T-helper 2 cell treated with Interferon-gamma antibody and Interleukin-4, amounts not matched to agents 100 ng/mL and 5 ng/mL, for 36 hours (primary cell): ENCODE measurements around the gene GRM4. TPM values are rescaled to one million over a fixed set of nuclear protein-coding genes. Genes with fewer than 3 reads are reported as not detected.

Experiments used
- intact Hi-C: fragments of 100-400 bp; cut with micrococcal nuclease; formaldehyde crosslinking; loops from one replicate; pipeline ENCODE4 v1.15.1; 2023
- total RNA-seq: library from RNA; stranded (reverse); gene quantifications from 2 replicates; pipeline ENCODE4 v1.2.3, GENCODE V29; 2022

Gene GRM4
- total RNA-seq, 1 donor from 2014 or later: not detected

GRCh38 chr6:34110610-34111009 is 35.3 kb downstream of the GRM4 start:
- intact Hi-C loops: no loop called here

DNA sequence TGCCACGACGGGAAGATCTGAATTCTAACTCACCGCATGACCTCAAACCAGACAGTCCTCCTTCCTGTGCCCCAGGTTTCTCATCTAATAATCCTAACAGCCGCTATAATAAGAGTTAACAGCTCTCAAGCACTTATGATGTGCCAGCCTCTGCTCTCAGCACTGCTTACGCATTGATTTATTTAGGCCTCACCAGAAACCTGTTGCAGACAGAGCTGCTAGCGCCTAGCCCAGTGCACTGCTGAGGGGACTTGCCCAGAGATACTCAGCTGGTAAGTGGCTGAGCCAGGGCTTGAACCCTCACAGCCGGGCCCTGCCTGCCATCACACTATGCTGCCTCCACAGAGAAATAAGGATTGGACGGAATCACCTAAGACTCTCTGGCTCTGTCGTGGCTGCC is 37.7 kb downstream of the GRM4 start:
- intact Hi-C loops: no loop called here

DNA sequence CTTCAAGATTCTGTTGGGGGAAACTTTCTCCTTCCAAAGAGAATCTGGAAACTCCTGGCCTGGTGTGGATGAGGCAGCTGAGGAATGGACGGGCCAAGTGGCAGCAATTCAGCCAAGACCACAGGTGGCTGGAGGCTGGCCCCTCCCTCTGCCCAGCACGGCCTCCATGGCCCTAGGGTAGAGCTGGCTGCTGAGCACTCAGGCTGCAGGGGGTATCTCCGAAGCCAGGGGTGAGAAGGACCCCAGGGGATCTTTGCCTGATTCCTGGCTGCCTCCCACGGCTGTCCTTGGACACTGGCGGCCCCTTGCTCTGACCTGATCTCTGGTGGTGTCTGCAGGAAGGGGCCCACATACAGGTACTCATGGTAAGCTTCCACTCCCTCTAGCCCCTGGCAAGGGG is 39.0 kb downstream of the GRM4 start:
- intact Hi-C loops: no loop called here

GRCh38 chr6:34106421-34106820 is 39.5 kb downstream of the GRM4 start:
- intact Hi-C loops: no loop called here

- intact Hi-C loops: no loop called here
These were observed 41.3 kb downstream of the GRM4 start for GRCh38 chr6:34104628-34105027.

DNA sequence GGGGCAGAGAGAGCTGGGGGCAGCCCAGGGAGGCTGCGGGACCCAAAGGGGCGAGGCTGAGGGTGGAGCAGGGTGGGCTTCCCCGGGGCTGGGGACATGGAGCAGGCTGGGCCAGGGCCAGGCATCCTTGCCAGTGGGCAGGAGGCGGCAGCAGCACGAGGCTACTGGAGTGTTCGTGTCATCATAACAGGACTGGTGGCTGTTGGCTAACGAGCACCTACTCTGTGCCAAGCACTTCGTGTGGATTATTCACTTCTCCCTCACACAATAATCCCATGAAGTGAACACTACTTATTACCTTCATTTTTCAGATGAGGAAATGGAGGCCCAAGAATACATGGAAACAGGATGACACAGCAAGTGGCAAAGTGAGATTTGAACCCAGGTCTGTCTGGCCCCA is 41.7 kb downstream of the GRM4 start:
- intact Hi-C loops: no loop called here

- intact Hi-C loops: no loop called here
These were observed 42.6 kb downstream of the GRM4 start for GRCh38 chr6:34103321-34103720.

DNA sequence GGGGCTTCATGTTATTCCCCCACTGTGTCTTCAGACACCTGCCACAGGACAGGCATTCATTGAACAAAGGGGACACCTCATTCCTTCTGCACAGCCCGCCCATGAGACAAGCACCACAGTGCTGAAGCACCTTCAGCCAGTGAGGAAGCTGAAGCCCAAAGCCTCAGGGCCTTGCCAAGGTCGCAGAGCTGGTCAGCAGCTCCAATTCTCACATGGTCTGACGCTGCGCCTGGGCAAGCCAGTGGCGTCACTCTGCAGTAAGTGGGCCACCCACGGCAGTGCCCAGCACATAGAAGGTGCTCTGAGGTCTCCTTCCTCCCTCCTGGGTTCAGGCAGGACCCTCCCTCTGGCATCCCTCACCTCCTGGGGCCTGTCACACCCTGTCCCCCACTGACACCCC is 43.2 kb downstream of the GRM4 start:
- intact Hi-C loops: no loop called here

GRCh38 chr6:34102099-34102656 is 43.7 kb downstream of the GRM4 start:
- intact Hi-C loops: no loop called here

DNA sequence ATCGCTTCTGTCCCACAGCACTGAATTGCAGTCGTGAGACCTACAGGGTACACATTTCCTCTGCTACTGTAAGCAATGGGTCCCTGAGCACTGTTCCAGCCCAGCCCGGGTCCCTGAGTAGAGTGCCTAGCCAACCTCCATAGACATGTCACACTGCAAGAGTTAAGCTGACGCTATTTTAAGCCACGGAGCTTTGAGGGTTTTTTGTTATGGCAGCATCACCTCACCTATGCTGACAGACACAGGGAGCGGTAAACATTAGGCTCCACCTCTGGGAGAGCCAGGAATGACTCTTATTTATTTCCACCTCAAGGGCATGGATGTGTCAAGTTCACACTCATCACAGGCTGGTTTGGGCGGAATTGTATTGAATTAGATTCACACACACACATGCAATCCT is 45.1 kb downstream of the GRM4 start:
- intact Hi-C loops: no loop called here

GRCh38 chr6:34099878-34100277 is 46.0 kb downstream of the GRM4 start:
- intact Hi-C loops: no loop called here

GRCh38 chr6:34098045-34098936 is 47.6 kb downstream of the GRM4 start:
- intact Hi-C loops: no loop called here

GRCh38 chr6:34096814-34097213 is 49.1 kb downstream of the GRM4 start:
- intact Hi-C loops: no loop called here

DNA sequence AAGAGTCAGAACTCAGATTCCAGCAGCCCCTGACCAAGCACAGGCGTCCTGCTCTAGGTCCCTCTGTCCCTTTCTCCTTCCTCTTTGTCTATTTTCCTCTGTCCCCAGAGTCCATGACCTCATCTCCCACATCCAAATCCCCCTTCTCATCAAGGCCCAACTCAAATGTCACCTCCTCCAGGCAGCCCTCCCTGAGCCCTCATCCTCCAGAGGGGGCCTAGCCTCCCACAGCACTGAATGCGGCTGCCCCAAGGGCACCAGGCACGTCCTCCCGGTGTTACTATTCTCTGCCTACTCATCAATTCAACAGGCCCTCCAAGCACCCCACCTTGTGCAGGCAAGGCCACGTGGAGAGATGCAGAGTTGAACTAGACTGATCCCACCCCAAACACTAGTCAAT is 49.7 kb downstream of the GRM4 start:
- intact Hi-C loops: no loop called here

DNA sequence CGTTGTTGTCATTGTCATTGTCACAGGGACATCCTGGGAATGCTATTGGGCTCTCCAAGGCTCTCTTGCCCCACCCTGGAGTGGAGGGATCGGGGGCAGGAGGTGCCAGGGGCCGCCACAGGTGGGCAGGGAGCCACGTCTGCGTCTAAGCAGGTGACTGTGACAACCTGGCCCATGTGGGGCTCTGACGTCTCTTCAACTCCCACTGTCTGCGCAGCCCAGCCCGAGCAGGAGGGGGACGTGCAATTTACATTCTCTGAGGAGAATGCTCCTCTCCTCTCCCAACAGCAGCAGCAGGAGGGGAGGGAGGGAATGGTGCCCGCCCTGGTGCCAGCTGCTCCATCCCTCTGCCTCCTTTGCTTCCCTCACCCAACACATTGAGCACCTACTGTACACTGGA is 50.1 kb downstream of the GRM4 start:
- intact Hi-C loops: no loop called here

GRCh38 chr6:34095136-34095505 is 50.8 kb downstream of the GRM4 start:
- intact Hi-C loops: no loop called here

DNA sequence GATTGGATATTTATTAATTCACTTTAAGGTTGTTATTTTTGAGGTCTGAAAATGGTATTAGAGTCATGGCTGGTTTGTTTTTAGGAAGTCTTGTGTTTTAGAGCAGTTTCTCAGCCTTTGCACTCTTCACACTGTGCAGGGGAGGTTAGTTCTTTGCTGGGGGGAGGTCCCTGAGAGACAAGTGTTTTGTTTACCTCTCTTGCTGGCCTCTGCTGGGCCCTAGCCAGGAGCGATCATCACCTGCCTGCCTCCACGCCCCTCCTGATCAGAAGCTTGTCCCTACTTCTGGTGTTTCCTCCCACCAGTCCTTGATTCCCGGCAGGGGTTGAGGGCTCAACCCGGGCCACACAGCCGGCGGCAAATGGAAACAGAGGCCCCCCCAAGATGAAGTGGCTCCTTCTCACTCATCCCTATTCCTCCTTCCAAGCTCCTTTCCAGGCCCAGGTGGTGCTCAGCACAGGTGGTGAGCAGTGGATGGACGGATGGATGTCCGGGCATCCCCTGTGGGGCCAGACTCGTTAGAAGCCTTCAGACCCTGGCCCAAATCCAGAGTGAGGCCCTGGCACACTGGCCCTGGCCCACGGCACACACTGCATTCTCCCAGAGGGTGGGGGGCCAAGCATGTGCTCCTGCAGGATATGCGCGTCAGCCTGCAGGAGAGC is 51.3 kb downstream of the GRM4 start:
- intact Hi-C loops: no loop called here

DNA sequence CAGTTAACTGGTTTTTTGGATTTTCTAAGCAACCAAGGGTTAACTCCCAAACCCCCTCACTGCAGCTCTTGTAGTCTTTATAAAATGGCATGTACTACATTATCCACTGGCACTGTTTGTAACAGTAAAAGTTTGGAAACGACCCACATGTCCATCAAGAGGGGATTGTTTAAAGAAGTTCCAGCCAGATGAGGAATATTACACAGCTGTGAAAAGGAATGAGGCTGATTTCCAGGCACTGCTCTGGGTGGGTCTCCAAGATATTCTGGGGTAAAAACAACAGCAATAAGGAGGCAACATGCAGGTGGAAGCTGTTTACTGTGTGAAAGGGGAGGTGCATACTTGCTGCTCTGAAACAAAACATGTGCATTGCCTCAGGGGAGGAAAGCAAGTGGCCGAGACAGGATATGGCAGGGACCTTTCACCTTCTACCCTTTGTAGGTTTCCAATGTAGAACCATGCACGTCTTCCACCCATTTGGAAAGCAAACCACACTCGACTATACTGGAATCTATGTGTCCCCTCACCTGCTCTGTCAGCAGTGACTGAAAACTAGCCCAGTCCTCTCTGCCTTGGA is 51.9 kb downstream of the GRM4 start:
- intact Hi-C loops: no loop called here

GRCh38 chr6:34093206-34093605 is 52.7 kb downstream of the GRM4 start:
- intact Hi-C loops: no loop called here

- intact Hi-C loops: no loop called here
These were observed 53.3 kb downstream of the GRM4 start for GRCh38 chr6:34092631-34093030.

DNA sequence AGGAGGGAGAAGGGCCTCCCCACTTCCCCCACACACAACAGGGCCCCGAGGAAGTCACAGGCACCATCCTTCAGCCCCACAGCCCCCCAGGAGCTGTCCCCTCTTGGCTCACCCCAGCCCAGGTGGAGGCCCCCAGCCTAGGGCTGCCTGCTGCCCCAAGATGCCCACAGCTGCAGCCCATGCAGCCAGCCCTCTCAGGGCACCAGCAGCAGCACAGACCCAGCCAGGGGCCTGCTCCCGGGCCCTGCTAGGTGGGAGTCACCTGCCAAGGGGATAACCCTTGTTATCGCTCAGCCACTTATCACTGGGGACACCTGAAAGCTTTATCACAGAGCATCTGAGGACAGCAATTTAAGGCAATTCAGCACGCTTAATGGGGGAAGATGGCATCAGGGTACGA is 55.0 kb downstream of the GRM4 start:
- intact Hi-C loops: no loop called here

GRCh38 chr6:34090529-34090928 is 55.4 kb downstream of the GRM4 start:
- intact Hi-C loops: no loop called here
